ENCODE data around the gene TRIM9.

Gene TRIM9

GRCh38 chr14:50929506-50929905 is 165.4 kb downstream of the TRIM9 start:
- DNase-seq = no peak

- no peak for DNase-seq
Measured at GRCh38 chr14:50928002-50928635, 166.8 kb downstream of the TRIM9 start.

GRCh38 chr14:50926851-50927386 is 168.0 kb downstream of the TRIM9 start:
- DNase-seq = no peak

Measured in islet precursor cell (in vitro differentiated cells).